Thymus (tissue), 11 donors: ENCODE measurements around the gene DNPEP. TPM values are rescaled to one million over a fixed set of nuclear protein-coding genes. Genes with fewer than 3 reads are reported as not detected.
"Not testable (repeated sequence)": the region's sequence is repeated elsewhere in the genome, so short reads cannot be mapped to it uniquely, and the experiment has no call there.

Experiments used
- DNase-seq, 9 donors: peaks; one replicate each; pipeline ENCODE4 v3.0.0-alpha.2; 2013; ENCODE audit warnings: low spot score in 9 of 9, low read depth in 6 of 9, missing footprints in 1 of 9
- H3K27ac ChIP-seq, 2 donors: one replicate each; pipeline ENCODE4 v1.5.1; 2013; ENCODE audit warnings: control low read depth in 1 of 2, low read depth in 1 of 2, low read length in 1 of 2, mild to moderate bottlenecking in 1 of 2, moderate library complexity in 1 of 2
- H3K27me3 ChIP-seq, 2 donors: one replicate each; pipeline ENCODE4 v1.5.1; 2013; ENCODE audit warnings: low read length in 1 of 2; ENCODE audit not compliant: control insufficient read depth in 2 of 2, insufficient read depth in 1 of 2
- H3K36me3 ChIP-seq, 2 donors: one replicate each; pipeline ENCODE4 v1.5.1; 2013; ENCODE audit warnings: low read length in 1 of 2, mild to moderate bottlenecking in 1 of 2, moderate library complexity in 1 of 2; ENCODE audit not compliant: control insufficient read depth in 2 of 2, insufficient read depth in 2 of 2
- H3K4me1 ChIP-seq, 2 donors: one replicate each; pipeline ENCODE4 v1.5.1; 2013; ENCODE audit warnings: low read length in 2 of 2; ENCODE audit not compliant: control insufficient read depth in 2 of 2, insufficient read depth in 2 of 2
- H3K4me3 ChIP-seq, 2 donors: one replicate each; pipeline ENCODE4 v1.5.1; 2013; ENCODE audit warnings: low read length in 2 of 2, control low read depth in 1 of 2, mild to moderate bottlenecking in 1 of 2
- H3K9me3 ChIP-seq, 2 donors: one replicate each; pipeline ENCODE4 v1.5.1; 2013; ENCODE audit warnings: low read length in 1 of 2, mild to moderate bottlenecking in 1 of 2; ENCODE audit not compliant: control insufficient read depth in 2 of 2, insufficient read depth in 1 of 2
- WGBS: extraction: QIAGEN DNeasy Blood & Tissue Kit; methylation state at CpG from one replicate; pipeline ENCODE4 v1.1.7; 2013; 5-methylcytosine and 5-hydroxymethylcytosine counted together
- polyA plus RNA-seq: library from polyadenylated mRNA; stranded (reverse); fragments of 200-250 nt; gene quantifications from one replicate; pipeline ENCODE4 v1.2.3, GENCODE V29; 2013
- total RNA-seq: library from RNA; stranded (reverse); fragments of 120-200 nt; gene quantifications from one replicate; pipeline ENCODE4 v1.2.4, GENCODE V29; 2013
- donor health status: healthy.

Gene DNPEP
- total and polyA plus RNA-seq, 2 donors: 33.6 to 105 TPM

DNA sequence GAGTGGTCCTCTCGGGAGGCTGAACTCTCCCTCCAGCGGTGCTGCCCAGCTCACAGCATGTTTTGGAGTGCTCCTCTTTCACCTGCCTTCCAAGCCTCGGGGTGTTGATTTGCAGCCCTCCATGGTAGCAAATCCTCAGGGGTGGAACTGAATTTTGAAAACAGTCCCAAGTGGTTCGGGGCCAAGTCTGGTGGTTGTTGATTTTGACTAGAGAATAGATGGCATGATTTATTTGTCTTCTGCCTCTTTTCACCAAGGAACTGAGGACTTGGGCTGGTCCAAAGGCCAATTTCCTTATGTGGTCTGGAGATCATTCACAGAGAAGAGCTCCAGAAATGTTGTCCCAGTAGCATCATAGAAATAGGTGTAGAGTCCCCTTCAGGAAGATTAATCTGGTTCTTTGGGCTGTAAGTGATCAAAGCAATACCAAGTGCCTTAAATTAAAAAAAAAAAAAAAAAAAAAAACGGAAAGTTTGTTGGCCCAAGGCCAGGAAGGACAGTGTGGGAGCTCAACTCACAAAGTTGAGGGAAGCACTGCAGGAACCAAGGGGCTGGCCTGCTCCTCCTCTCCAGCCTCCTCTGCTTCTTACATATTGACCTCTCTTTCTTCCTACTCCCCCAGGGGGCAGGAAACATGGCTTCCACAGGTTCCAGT lies 28.0 kb upstream of the DNPEP start:
- no peak for DNase-seq
- Histone ChIP-seq H3K9me3 (no peaks in the 10 kb centered on the region), H3K36me3 (no peaks in the 10 kb centered on the region), H3K4me3 (no peak overlapping the region), H3K4me1 (no peaks in the 10 kb centered on the region), H3K27me3 (peaks cover 33 to 66% of the 10 kb centered on the region in 2 donors), H3K27ac (no peak overlapping the region)
- WGBS: 78% methylated on average over 5 of the region's 5 CpGs

- Histone ChIP-seq H3K36me3 (no peaks in the 10 kb centered on the region), H3K27me3 (peaks cover 33 to 57% of the 10 kb centered on the region in 2 donors), H3K9me3 (no peaks in the 10 kb centered on the region), H3K27ac (no peak overlapping the region), H3K4me3 (no peak overlapping the region), H3K4me1 (no peaks in the 10 kb centered on the region)
- no peak for DNase-seq
- WGBS: 91% methylated on average over 4 of the region's 4 CpGs
Measured at GRCh38 chr2:219414857-219415256, 27.1 kb upstream of the DNPEP start.

DNA sequence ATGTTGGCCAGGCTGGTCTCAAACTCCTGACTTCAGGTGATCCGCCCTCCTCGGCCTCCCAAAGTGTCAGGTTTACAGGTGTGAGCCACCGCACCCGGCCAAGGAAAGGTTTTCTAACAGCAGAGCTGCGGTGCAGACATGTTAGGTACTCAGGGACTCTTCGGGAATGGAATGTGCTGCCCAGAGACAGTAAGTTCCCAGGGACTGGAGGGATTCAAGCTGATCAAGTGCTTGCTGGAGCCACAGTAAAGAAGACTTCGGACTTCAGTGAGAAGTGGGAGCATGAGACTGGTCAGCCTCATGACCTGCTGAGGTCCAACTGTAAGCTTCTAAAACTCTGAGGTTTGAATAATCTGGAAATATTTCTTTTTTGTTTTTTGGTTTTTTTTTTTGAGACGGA lies 22.7 kb upstream of the DNPEP start:
- WGBS: 97% methylated on average over 8 of the region's 8 CpGs
- H3K4me3 ChIP-seq: no peak overlapping the region
- no peaks in the 10 kb centered on the region for H3K36me3 ChIP-seq
- no peak overlapping the region for H3K27ac ChIP-seq
- DNase-seq: no peak
- H3K4me1 ChIP-seq: no peaks in the 10 kb centered on the region
- H3K27me3 ChIP-seq: peaks cover 6 to 28% of the 10 kb centered on the region in 2 donors
- H3K9me3 ChIP-seq: no peaks in the 10 kb centered on the region

DNA sequence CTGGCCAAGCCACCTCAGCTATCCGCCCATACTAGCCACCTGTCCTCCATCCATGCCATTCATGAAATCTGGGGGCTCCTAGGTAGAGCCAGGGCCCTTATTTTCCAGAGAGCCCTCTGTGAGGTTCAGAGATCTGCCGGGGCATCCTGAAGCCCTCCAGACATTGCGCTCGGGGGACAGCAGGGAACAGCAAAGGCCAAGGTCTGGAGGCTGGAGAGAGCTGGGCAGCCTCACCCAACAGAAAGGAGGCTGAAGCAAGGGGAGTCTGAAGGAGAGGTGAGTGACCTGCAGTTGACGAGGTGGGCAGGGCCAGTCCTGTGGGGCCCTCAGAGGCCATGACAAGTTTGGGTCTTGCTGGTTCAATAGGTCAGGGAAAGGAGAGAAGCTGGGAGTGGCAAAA lies 21.9 kb upstream of the DNPEP start:
- 98% methylated on average over 5 of the region's 5 CpGs for WGBS
- Histone ChIP-seq H3K36me3 (no peaks in the 10 kb centered on the region), H3K9me3 (no peaks in the 10 kb centered on the region), H3K27me3 (peaks cover 0 to 32% of the 10 kb centered on the region in 2 donors), H3K4me3 (no peak overlapping the region), H3K4me1 (no peaks in the 10 kb centered on the region), H3K27ac (no peak overlapping the region)
- DNase-seq: no peak

- no peak overlapping the region for H3K4me3 ChIP-seq
- H3K36me3 ChIP-seq: no peaks in the 10 kb centered on the region
- H3K27me3 ChIP-seq: peaks cover 0 to 37% of the 10 kb centered on the region in 2 donors
- no peaks in the 10 kb centered on the region for H3K9me3 ChIP-seq
- H3K27ac ChIP-seq: no peak overlapping the region
- no peak for DNase-seq
- whole genome bisulfite sequencing: 86% methylated on average over 8 of the region's 8 CpGs
- H3K4me1 ChIP-seq: no peaks in the 10 kb centered on the region
Measured at GRCh38 chr2:219408631-219409030, 20.9 kb upstream of the DNPEP start.

DNA sequence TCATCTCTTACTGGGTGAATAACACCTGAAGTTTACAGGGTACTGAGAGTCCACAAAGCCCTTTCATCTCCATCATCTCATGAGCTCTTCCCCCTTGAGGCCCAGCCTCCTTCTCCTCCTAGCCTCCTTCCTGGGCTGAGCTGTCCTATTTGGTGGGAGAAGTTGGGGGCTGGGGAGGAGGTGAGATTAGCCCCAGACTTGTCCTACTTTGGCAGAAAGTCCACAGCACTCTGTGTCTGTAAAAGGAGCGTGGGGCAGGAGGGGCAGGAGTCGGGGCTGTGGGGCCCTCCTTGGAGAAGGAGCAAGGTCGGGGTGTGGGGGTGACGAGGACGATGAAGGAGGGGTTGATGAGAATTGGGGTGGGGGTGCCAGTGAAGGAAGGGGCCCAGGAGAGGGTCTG lies 20.5 kb upstream of the DNPEP start:
- H3K4me3 ChIP-seq: no peak overlapping the region
- 91% methylated on average over 5 of the region's 5 CpGs for WGBS
- H3K36me3 ChIP-seq: no peaks in the 10 kb centered on the region
- H3K4me1 ChIP-seq: no peaks in the 10 kb centered on the region
- peaks cover 0 to 38% of the 10 kb centered on the region in 2 donors for H3K27me3 ChIP-seq
- H3K27ac ChIP-seq: no peak overlapping the region
- no peak for DNase-seq
- H3K9me3 ChIP-seq: no peaks in the 10 kb centered on the region

DNA sequence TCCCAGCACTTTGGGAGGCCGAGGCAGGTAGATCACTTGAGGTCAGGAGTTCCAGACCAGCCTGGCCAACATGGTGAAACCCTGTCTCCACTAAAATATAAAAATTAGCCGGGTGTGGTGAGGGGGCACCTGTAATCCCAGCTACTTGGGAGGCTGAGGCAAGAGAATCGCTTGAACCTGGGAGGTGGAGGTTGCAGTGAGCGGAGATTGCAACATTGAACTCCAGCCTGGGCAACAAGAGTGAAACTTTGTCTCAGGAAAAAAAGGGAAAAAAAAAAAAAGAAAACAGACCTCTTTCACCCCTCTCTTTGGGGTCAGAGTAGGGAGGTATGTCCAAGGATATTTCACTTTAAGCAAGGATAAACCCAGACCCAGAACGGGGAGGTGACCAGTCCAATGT lies 19.6 kb upstream of the DNPEP start:
- H3K27ac ChIP-seq, DNase-seq, H3K9me3 ChIP-seq, H3K4me1 ChIP-seq, H3K36me3 ChIP-seq, H3K4me3 ChIP-seq: not testable (repeated sequence)
- 83% methylated on average over 5 of the region's 5 CpGs for WGBS
- peaks cover 0 to 36% of the 10 kb centered on the region in 2 donors for H3K27me3 ChIP-seq

DNA sequence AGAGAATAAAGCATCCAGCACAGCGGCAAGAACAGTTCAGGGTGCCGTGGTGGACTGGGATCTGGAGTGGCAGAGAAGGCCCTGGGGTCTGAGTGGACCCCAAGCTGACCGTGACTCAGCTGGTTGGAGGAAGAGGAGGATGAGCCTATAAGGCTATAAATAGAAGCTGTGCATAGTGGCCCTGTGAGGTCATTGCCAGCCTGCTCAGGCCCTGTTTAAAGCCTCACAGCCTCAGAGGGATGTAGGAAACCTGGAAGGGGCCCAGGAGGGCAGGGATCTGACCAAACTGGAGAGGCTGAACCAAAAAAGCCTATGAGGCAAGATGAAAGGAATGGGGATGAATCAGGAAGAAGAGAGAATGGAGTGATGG lies 19.1 kb upstream of the DNPEP start:
- 80% methylated on average over 3 of the region's 3 CpGs for WGBS
- H3K27me3 ChIP-seq: peaks cover 0 to 36% of the 10 kb centered on the region in 2 donors
- DNase-seq: no peak
- H3K27ac ChIP-seq: no peak overlapping the region
- H3K4me1 ChIP-seq: no peaks in the 10 kb centered on the region
- no peaks in the 10 kb centered on the region for H3K36me3 ChIP-seq
- no peaks in the 10 kb centered on the region for H3K9me3 ChIP-seq
- no peak overlapping the region for H3K4me3 ChIP-seq

DNA sequence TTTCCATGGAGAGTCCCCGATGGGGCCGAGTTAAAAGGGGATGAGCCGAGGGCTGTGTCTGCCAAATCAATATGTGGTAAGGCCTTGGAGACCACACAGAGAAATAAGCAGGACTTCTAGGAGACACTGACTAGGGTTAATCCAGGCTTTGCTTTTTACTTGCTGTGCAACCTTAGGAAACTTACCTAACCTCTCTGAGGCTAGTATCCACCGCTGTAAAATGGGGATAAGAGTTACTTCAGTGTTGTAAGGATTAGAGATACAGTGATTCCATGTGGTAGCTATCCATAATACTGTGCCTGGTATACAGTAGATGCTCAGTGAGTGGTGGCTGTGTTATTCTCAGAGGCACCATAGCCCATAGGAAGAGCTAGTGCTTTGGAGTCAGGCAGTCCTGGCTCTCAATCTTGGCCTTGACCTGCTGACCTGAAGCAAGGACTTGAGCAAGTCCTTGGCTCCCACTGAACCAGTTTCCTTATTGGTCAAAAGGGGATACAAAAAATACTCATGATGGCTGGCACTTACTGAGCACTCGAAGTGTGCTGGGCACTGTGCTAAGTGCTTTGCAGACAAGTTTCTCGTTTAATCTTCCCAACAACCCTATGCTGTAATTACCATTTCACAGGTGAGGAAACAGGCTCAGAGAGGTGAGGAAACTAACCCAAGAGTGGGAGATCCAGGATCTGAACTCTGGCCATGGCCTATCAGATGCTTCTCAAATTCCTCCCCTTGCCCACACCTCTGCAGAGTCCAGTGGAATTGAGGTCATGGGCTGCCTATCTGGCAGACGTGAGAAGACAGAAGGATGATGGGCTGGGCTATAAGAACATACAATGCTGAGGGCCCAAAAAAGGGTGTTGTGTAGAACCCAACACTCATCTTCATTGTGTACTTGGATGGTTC lies 18.5 kb upstream of the DNPEP start:
- no peak overlapping the region for H3K27ac ChIP-seq
- peaks cover 0 to 33% of the 10 kb centered on the region in 2 donors for H3K27me3 ChIP-seq
- no peak for DNase-seq
- H3K9me3 ChIP-seq: no peaks in the 10 kb centered on the region
- WGBS: 93% methylated on average over 7 of the region's 7 CpGs
- no peaks in the 10 kb centered on the region for H3K4me1 ChIP-seq
- no peak overlapping the region for H3K4me3 ChIP-seq
- H3K36me3 ChIP-seq: no peaks in the 10 kb centered on the region
